NCI-H82 treated with DMSO at 0.1 percent for 48 hours (cell line): ENCODE data around the gene KCNJ6.
A peak's percentile ranks its signal among the peaks of the same experiment; 100 is the strongest.
"Not testable (repeated sequence)": the region's sequence is repeated elsewhere in the genome, so short reads cannot be mapped to it uniquely, and the experiment has no call there.

Source experiments
- DNase-seq: peaks from one replicate; lab custom pipeline; 2025; ENCODE audit not compliant: unreplicated experiment; lab: John Stamatoyannopoulos, UW

The KCNJ6 gene

GRCh38 chr21:37656899-37657298 is 259.4 kb downstream of the KCNJ6 start:
- DNase-seq = no peak

GRCh38 chr21:37655611-37656300 is 260.5 kb downstream of the KCNJ6 start:
- no peak for DNase-seq

- DNase-seq = no peak
Observed at GRCh38 chr21:37654596-37654995, 261.7 kb downstream of the KCNJ6 start.

- DNase-seq = no peak
Observed at GRCh38 chr21:37653201-37653600, 263.1 kb downstream of the KCNJ6 start.

GRCh38 chr21:37647781-37648180 is 268.5 kb downstream of the KCNJ6 start:
- DNase-seq = no peak

- not testable (repeated sequence) for DNase-seq
Observed at GRCh38 chr21:37646761-37647160, 269.5 kb downstream of the KCNJ6 start.

- no peak for DNase-seq
Observed at GRCh38 chr21:37645848-37646247, 270.4 kb downstream of the KCNJ6 start.

- DNase-seq = no peak
Observed at GRCh38 chr21:37644636-37645035, 271.6 kb downstream of the KCNJ6 start.

GRCh38 chr21:37643862-37644261 is 272.4 kb downstream of the KCNJ6 start:
- DNase-seq = not testable (repeated sequence)

- DNase-seq = peak; percentile 7
Observed at GRCh38 chr21:37642493-37642892, 273.8 kb downstream of the KCNJ6 start.

GRCh38 chr21:37639756-37640155 is 276.5 kb downstream of the KCNJ6 start:
- DNase-seq = no peak

GRCh38 chr21:37636152-37636860 is 280.0 kb downstream of the KCNJ6 start:
- DNase-seq = no peak

GRCh38 chr21:37631319-37632117 is 284.7 kb downstream of the KCNJ6 start:
- no peak for DNase-seq

- no peak for DNase-seq
Observed at GRCh38 chr21:37630872-37631271, 285.4 kb downstream of the KCNJ6 start.

- no peak for DNase-seq
Observed at GRCh38 chr21:37628362-37628761, 287.9 kb downstream of the KCNJ6 start.

- no peak for DNase-seq
Observed at GRCh38 chr21:37627561-37627960, 288.7 kb downstream of the KCNJ6 start.

GRCh38 chr21:37627074-37627473 is 289.2 kb downstream of the KCNJ6 start:
- DNase-seq = no peak

- DNase-seq = no peak
Observed at GRCh38 chr21:37626320-37626719, 289.9 kb downstream of the KCNJ6 start.

- DNase-seq = no peak
Observed at GRCh38 chr21:37623689-37624088, 292.6 kb downstream of the KCNJ6 start.

GRCh38 chr21:37623183-37623582 is 293.1 kb downstream of the KCNJ6 start:
- no peak for DNase-seq

GRCh38 chr21:37622755-37623154 is 293.5 kb downstream of the KCNJ6 start:
- no peak for DNase-seq

- no peak for DNase-seq
Observed at GRCh38 chr21:37620401-37620800, 295.9 kb downstream of the KCNJ6 start.
